Measurements from ENCODE around the gene GRID1. TPM values are rescaled to one million over a fixed set of nuclear protein-coding genes. Genes with fewer than 3 reads are reported as not detected.

GRID1 gene
- total RNA-seq, 1 donor from 2014 or later: 0.60 TPM

- Mint-ChIP-seq H3K36me3 (ENCODE audit: low read depth) (no peaks in the 10 kb centered on the region), H3K4me3 (ENCODE audit: unreplicated experiment) (no peak overlapping the region), H3K4me1 (ENCODE audit: low read depth) (no peaks in the 10 kb centered on the region), H3K9me3 (ENCODE audit: low read depth) (no peaks in the 10 kb centered on the region), H3K27ac (ENCODE audit: unreplicated experiment) (no peak overlapping the region), H3K27me3 (ENCODE audit: low read depth) (no peaks in the 10 kb centered on the region)
- no peak for DNase-seq (ENCODE audit: low spot score)
- TF ChIP-seq CTCF (IDR thresholded peaks at IDR 0.05): no peak
Measured at GRCh38 chr10:85623342-85623741, 743.3 kb downstream of the GRID1 start.

- TF ChIP-seq CTCF (IDR thresholded peaks at IDR 0.05): no peak
- DNase-seq (ENCODE audit: low spot score): no peak
- Mint-ChIP-seq H3K27ac (ENCODE audit: unreplicated experiment) (no peak overlapping the region), H3K9me3 (ENCODE audit: low read depth) (no peaks in the 10 kb centered on the region), H3K4me3 (ENCODE audit: unreplicated experiment) (no peak overlapping the region), H3K27me3 (ENCODE audit: low read depth) (no peaks in the 10 kb centered on the region), H3K4me1 (ENCODE audit: low read depth) (no peaks in the 10 kb centered on the region), H3K36me3 (ENCODE audit: low read depth) (no peaks in the 10 kb centered on the region)
Measured at GRCh38 chr10:85622425-85622824, 744.2 kb downstream of the GRID1 start.

GRCh38 chr10:85621562-85621961, 745.0 kb downstream of the GRID1 start:
- no peak for TF ChIP-seq CTCF (IDR thresholded peaks at IDR 0.05)
- no peaks in the 10 kb centered on the region for H3K27me3 Mint-ChIP-seq (ENCODE audit: low read depth)
- H3K36me3 Mint-ChIP-seq (ENCODE audit: low read depth): no peaks in the 10 kb centered on the region
- no peak overlapping the region for H3K27ac Mint-ChIP-seq (ENCODE audit: unreplicated experiment)
- H3K9me3 Mint-ChIP-seq (ENCODE audit: low read depth): no peaks in the 10 kb centered on the region
- H3K4me1 Mint-ChIP-seq (ENCODE audit: low read depth): no peaks in the 10 kb centered on the region
- DNase-seq (ENCODE audit: low spot score): no peak
- no peak overlapping the region for H3K4me3 Mint-ChIP-seq (ENCODE audit: unreplicated experiment)

GRCh38 chr10:85620807-85621206, 745.8 kb downstream of the GRID1 start:
- DNase-seq (ENCODE audit: low spot score): no peak
- H3K4me3 Mint-ChIP-seq (ENCODE audit: unreplicated experiment): no peak overlapping the region

GRCh38 chr10:85619832-85620231, 746.8 kb downstream of the GRID1 start:
- Mint-ChIP-seq H3K27ac (ENCODE audit: unreplicated experiment) (no peak overlapping the region), H3K36me3 (ENCODE audit: low read depth) (no peaks in the 10 kb centered on the region), H3K4me1 (ENCODE audit: low read depth) (no peaks in the 10 kb centered on the region), H3K4me3 (ENCODE audit: unreplicated experiment) (no peak overlapping the region), H3K9me3 (ENCODE audit: low read depth) (no peaks in the 10 kb centered on the region), H3K27me3 (ENCODE audit: low read depth) (no peaks in the 10 kb centered on the region)
- DNase-seq (ENCODE audit: low spot score): no peak
- no peak for TF ChIP-seq CTCF (IDR thresholded peaks at IDR 0.05)

More at GRCh38 chr10:85620807-85621206, 745.8 kb downstream of the GRID1 start:
- Mint-ChIP-seq H3K27me3 (ENCODE audit: low read depth) (no peaks in the 10 kb centered on the region), H3K9me3 (ENCODE audit: low read depth) (no peaks in the 10 kb centered on the region), H3K27ac (ENCODE audit: unreplicated experiment) (no peak overlapping the region), H3K36me3 (ENCODE audit: low read depth) (no peaks in the 10 kb centered on the region), H3K4me1 (ENCODE audit: low read depth) (no peaks in the 10 kb centered on the region)
- TF ChIP-seq CTCF (IDR thresholded peaks at IDR 0.05): no peak
